NCI-H128 (cell line): ENCODE measurements around the gene PUS3.

Experiments
- DNase-seq: peaks from one replicate; lab custom pipeline; 2025; ENCODE audit not compliant: unreplicated experiment; lab: John Stamatoyannopoulos, UW

PUS3 gene

GRCh38 chr11:125902927-125903710 is at the start of gene PUS3:
Gene PUS3 (minus strand): TSS chr11:125903206. CDS start chr11:125896284, 6,922 bp downstream.
- peak; percentile 75 for DNase-seq

- DNase-seq = no peak
Measured at GRCh38 chr11:125952559-125952958, 49.6 kb upstream of the PUS3 start.

- no peak for DNase-seq
Measured at GRCh38 chr11:125951731-125952130, 48.7 kb upstream of the PUS3 start.

- DNase-seq = no peak
Measured at GRCh38 chr11:125950696-125951651, 48.0 kb upstream of the PUS3 start.

- no peak for DNase-seq
Measured at GRCh38 chr11:125950178-125950490, 47.1 kb upstream of the PUS3 start.

GRCh38 chr11:125949271-125950177 is 46.5 kb upstream of the PUS3 start:
- no peak for DNase-seq

- no peak for DNase-seq
Measured at GRCh38 chr11:125948278-125949051, 45.5 kb upstream of the PUS3 start.

GRCh38 chr11:125947419-125948277 is 44.6 kb upstream of the PUS3 start:
- no peak for DNase-seq

GRCh38 chr11:125946712-125947418 is 43.9 kb upstream of the PUS3 start:
- DNase-seq = no peak

- DNase-seq = no peak
Measured at GRCh38 chr11:125945797-125946520, 43.0 kb upstream of the PUS3 start, which contains the start of gene VSIG10L2. Gene VSIG10L2 (plus strand): TSS chr11:125946044. CDS start chr11:125946056, 12 bp downstream.

- no peak for DNase-seq
Measured at GRCh38 chr11:125945011-125945796, 42.2 kb upstream of the PUS3 start.

- DNase-seq = no peak
Measured at GRCh38 chr11:125944350-125945010, 41.5 kb upstream of the PUS3 start.

- DNase-seq = no peak
Measured at GRCh38 chr11:125943661-125944349, 40.8 kb upstream of the PUS3 start.

- DNase-seq = no peak
Measured at GRCh38 chr11:125942771-125943428, 39.9 kb upstream of the PUS3 start.
